Type B pancreatic cell (in vitro differentiated cells): Measurements from ENCODE around the gene TBXT. TPM values are rescaled to one million over a fixed set of nuclear protein-coding genes. Genes with fewer than 3 reads are reported as not detected.
"Not testable (repeated sequence)": the region's sequence is repeated elsewhere in the genome, so short reads cannot be mapped to it uniquely, and the experiment has no call there.

ENCODE experiments used
- DNase-seq: peaks from one replicate; pipeline ENCODE4 v3.0.0; 2021; ENCODE audit warnings: mixed read lengths; ENCODE audit not compliant: unreplicated experiment; ENCODE audit errors: extremely low spot score
- H3K27ac Mint-ChIP-seq: 2 replicates; pipeline ENCODE4 v1.8.0; 2021; ENCODE audit warnings: mild to moderate bottlenecking, mixed read lengths
- H3K27me3 Mint-ChIP-seq: 2 replicates; pipeline ENCODE4 v1.8.0; 2021; ENCODE audit warnings: mixed read lengths
- H3K36me3 Mint-ChIP-seq: 2 replicates; pipeline ENCODE4 v1.8.0; 2021; ENCODE audit warnings: mixed read lengths
- H3K4me1 Mint-ChIP-seq: one replicate; pipeline ENCODE4 v1.8.0; 2021; ENCODE audit warnings: mixed read lengths; ENCODE audit not compliant: unreplicated experiment
- H3K4me3 Mint-ChIP-seq: 2 replicates; pipeline ENCODE4 v1.8.0; 2021; ENCODE audit warnings: mild to moderate bottlenecking, mixed read lengths
- H3K9me3 Mint-ChIP-seq: 2 replicates; pipeline ENCODE4 v1.8.0; 2021; ENCODE audit warnings: mixed read lengths
- total RNA-seq: library from RNA; stranded (reverse); gene quantifications from 2 replicates; pipeline ENCODE4 v1.2.1, GENCODE V29; 2021; ENCODE audit warnings: low replicate concordance
- TF ChIP-seq, protein P1 (sequence below): fragments of 200-600 bp; sonication (generic); conservative IDR thresholded peaks from 2 replicates; pipeline ENCODE4 v1.5.0; 2021; ENCODE audit warnings: antibody characterized with exemption, mild to moderate bottlenecking

The TBXT gene
- total RNA-seq, 1 donor from 2014 or later = 0.85 TPM

DNA sequence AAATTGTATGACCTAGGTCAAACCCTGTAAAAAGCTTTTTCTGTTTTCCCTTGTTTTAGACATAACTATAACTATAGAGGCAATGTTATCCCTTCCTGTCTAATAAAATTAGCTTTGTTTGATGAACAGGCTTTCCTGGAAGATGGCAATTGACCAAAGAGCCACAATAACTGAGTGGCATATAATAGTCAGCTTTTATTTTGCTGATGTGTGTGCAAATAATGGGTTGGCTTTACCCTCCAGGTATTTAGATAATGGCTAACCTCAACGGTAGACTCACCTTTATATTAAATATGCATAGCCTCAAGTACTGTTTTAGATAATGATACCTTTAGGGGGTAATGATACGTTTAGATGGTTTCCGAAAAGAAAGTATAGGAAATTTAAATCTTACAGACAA is 15.0 kb downstream of the TBXT start:
- TF ChIP-seq, protein P1, sequence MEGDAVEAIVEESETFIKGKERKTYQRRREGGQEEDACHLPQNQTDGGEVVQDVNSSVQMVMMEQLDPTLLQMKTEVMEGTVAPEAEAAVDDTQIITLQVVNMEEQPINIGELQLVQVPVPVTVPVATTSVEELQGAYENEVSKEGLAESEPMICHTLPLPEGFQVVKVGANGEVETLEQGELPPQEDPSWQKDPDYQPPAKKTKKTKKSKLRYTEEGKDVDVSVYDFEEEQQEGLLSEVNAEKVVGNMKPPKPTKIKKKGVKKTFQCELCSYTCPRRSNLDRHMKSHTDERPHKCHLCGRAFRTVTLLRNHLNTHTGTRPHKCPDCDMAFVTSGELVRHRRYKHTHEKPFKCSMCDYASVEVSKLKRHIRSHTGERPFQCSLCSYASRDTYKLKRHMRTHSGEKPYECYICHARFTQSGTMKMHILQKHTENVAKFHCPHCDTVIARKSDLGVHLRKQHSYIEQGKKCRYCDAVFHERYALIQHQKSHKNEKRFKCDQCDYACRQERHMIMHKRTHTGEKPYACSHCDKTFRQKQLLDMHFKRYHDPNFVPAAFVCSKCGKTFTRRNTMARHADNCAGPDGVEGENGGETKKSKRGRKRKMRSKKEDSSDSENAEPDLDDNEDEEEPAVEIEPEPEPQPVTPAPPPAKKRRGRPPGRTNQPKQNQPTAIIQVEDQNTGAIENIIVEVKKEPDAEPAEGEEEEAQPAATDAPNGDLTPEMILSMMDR = no peak
- no peaks in the 10 kb centered on the region for H3K9me3 Mint-ChIP-seq
- no peak overlapping the region for H3K27ac Mint-ChIP-seq
- no peak for DNase-seq
- no peak overlapping the region for H3K4me3 Mint-ChIP-seq
- peaks cover 34% of the 10 kb centered on the region for H3K27me3 Mint-ChIP-seq
- H3K36me3 Mint-ChIP-seq = no peaks in the 10 kb centered on the region
- H3K4me1 Mint-ChIP-seq = no peaks in the 10 kb centered on the region

DNA sequence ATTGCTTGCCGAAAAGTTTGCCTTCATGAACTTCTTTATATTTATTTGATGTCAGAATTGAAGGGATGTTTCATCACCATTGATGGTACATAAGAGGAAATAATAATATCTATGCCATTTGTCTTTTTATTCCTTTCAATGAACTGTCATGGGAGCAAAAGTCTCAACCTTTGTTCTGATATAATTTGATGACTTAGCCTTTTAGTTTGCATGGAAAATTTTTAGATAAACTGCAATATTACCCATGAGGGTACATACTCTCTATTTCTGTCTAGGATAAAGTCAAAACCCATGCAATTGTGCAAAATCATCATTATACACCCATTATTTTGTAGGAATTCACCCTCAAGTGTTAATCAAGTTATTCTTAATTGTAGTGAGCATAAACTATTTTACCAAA is 15.9 kb downstream of the TBXT start:
- DNase-seq = no peak
- no peaks in the 10 kb centered on the region for H3K36me3 Mint-ChIP-seq
- H3K27me3 Mint-ChIP-seq = peaks cover 30% of the 10 kb centered on the region
- no peaks in the 10 kb centered on the region for H3K4me1 Mint-ChIP-seq
- H3K4me3 Mint-ChIP-seq = no peak overlapping the region
- H3K27ac Mint-ChIP-seq = no peak overlapping the region
- TF ChIP-seq, protein P1 = no peak
- no peaks in the 10 kb centered on the region for H3K9me3 Mint-ChIP-seq

DNA sequence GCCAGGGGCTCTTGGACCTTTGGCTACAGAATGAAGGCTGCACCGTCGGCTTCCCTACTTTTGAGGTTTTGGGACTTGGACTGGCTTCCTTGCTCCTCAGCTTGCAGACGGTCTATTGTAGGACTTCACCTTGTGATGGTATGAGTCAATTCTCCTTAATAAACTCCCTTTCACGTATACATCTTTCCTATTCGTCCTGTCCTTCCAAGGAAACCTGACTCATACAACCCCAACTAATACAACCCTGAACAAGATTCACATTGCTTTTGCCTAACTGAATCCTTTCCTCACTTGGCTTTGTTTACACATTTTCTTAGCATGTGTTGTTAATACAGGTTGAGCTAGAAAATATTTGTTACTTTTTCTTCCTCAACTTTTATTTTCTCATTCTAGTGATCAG is 21.9 kb downstream of the TBXT start:
- TF ChIP-seq, protein P1 = no peak
- Mint-ChIP-seq H3K9me3 (no peaks in the 10 kb centered on the region), H3K27me3 (peaks cover 53% of the 10 kb centered on the region), H3K4me1 (no peaks in the 10 kb centered on the region), H3K36me3 (no peaks in the 10 kb centered on the region), H3K4me3 (no peak overlapping the region), H3K27ac (no peak overlapping the region)
- no peak for DNase-seq

DNA sequence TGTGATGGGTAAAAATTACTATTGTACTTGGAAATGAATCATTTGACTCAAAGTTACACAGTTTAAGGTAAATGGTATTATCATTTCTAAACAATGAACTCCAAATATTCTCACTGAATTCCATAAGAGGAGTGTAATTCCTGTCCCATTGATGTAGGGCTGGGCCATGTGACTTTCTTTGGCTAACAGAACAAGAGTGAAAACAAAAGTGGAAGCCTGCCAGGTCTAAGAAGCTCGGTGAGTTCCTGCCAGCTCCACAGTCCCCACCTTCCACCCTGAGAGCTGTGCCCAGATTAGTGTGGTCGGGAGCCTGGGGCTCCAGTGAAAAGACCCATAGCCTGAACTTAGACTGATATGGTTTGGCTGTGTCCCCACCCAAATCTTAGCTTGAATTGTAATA is 24.6 kb downstream of the TBXT start:
- H3K9me3 Mint-ChIP-seq = no peaks in the 10 kb centered on the region
- H3K4me1 Mint-ChIP-seq = no peaks in the 10 kb centered on the region
- peaks cover 62% of the 10 kb centered on the region for H3K27me3 Mint-ChIP-seq
- H3K4me3 Mint-ChIP-seq = no peak overlapping the region
- DNase-seq = no peak
- H3K27ac Mint-ChIP-seq = no peak overlapping the region
- TF ChIP-seq, protein P1 = no peak
- no peaks in the 10 kb centered on the region for H3K36me3 Mint-ChIP-seq

DNA sequence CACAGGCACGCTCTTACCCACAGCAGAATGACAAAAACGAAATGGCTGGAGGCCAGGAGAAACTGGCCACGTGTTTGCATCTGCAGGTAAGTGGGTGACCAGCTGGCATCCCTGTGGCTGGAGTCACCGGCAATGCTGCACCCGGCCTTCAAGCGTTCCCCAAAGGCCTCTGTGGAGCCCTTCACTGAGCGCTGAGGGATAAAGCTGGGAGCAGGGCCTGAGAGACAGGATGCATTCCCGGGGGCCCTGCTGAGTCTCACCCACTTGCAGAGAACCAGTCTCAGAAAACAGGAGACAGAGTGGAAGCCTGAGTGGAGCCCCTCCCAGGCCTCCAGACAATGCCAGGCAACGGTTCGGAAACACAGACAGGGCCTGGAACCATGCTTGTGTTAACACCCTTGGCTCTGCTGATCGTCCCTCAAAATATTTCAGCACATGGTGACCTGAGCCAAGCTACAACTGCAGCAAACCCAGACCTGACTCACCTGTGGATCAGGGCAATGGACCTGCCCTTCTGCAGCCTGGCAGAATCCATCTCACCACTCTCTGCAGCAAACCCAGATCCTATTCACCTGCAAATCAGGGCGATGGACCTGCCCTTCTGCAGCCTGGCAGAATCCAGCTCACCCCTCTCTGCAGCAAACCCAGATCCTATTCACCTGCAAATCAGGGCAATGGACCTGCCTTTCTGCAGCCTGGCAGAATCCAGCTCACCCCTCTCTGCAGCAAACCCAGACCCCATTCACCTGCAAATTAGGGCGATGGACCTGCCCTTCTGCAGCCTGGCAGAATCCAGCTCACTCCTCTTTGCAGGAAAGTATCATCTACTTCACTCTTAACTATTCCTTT is 39.8 kb downstream of the TBXT start:
- H3K4me3 Mint-ChIP-seq = no peak overlapping the region
- H3K36me3 Mint-ChIP-seq = no peaks in the 10 kb centered on the region
- H3K27me3 Mint-ChIP-seq = peaks cover 45% of the 10 kb centered on the region
- H3K9me3 Mint-ChIP-seq = no peaks in the 10 kb centered on the region
- TF ChIP-seq, protein P1 = no peak
- DNase-seq = no peak
- no peak overlapping the region for H3K27ac Mint-ChIP-seq
- no peaks in the 10 kb centered on the region for H3K4me1 Mint-ChIP-seq

DNA sequence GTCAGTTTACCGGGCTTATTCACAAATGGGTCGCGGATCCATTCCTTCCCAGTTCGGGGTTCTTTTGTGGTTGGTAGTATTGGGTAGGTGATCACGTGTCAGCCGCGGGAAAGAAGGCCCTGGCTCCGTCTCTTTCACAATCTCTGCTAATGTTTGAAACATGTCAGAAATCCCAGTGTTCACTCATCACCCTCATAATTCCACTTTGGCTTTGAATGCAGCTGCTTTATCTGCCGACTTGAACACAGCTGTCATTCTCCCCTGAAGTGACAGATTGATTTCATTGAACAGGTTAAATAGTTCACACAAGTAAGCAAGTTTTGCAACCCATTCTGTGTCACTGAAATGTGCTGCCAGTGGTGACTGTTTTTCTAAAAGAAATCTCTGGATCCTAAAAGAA is 44.5 kb downstream of the TBXT start:
- H3K9me3 Mint-ChIP-seq, DNase-seq, H3K4me3 Mint-ChIP-seq, H3K27ac Mint-ChIP-seq, H3K36me3 Mint-ChIP-seq, H3K4me1 Mint-ChIP-seq: not testable (repeated sequence)
- H3K27me3 Mint-ChIP-seq = peaks cover 28% of the 10 kb centered on the region
